Upper lobe of right lung (tissue), 1 donor: Measurements from ENCODE around the gene SLC9A3. TPM values are rescaled to one million over a fixed set of nuclear protein-coding genes. Genes with fewer than 3 reads are reported as not detected.
A peak's percentile ranks its signal among the peaks of the same experiment; 100 is the strongest.

Experiments
- ATAC-seq: fragments of 200-7000 bp; cut with Tn5 transposase; one replicate; pipeline ENCODE4 v1.9.1; 2020; ENCODE audit warnings: mild to moderate bottlenecking, moderate library complexity
- DNase-seq: peaks from one replicate; pipeline ENCODE4 v3.0.0-alpha.2; 2020
- H3K27ac ChIP-seq: fragments of 200-600 bp; one replicate; pipeline ENCODE4 v1.8.0; 2022
- H3K27me3 ChIP-seq: fragments of 200-600 bp; one replicate; pipeline ENCODE4 v1.8.0; 2022; ENCODE audit warnings: mild to moderate bottlenecking
- H3K36me3 ChIP-seq: fragments of 200-600 bp; one replicate; pipeline ENCODE4 v1.8.0; 2022
- H3K4me1 ChIP-seq: fragments of 200-600 bp; one replicate; pipeline ENCODE4 v1.8.0; 2022
- H3K4me3 ChIP-seq: fragments of 200-600 bp; one replicate; pipeline ENCODE4 v1.8.0; 2022; ENCODE audit warnings: mild to moderate bottlenecking
- H3K9me3 ChIP-seq: fragments of 200-600 bp; one replicate; pipeline ENCODE4 v1.8.0; 2022
- CTCF ChIP-seq: fragments of 200-600 bp; IDR thresholded peaks from one replicate; pipeline ENCODE4 v1.8.0; 2022; ENCODE audit warnings: antibody characterized with exemption
- intact Hi-C: fragments of 100-400 bp; cut with DNase I; formaldehyde crosslinking; loops from one replicate; pipeline ENCODE4 v1.11.0; 2022
- total RNA-seq: library from RNA; stranded (reverse); fragmentation: NEBNext Ultra II Directional; extraction: Animal tissue kit (Norgen Biotek cat#: 25700); gene quantifications from one replicate; pipeline ENCODE4 v1.2.1, GENCODE V29; 2021
- donor health status: DM: no; HTN: yes; CAD: no; lungs with severe emphysema.

SLC9A3 gene
- total RNA-seq, 1 donor from 2014 or later, result 1.0 TPM

GRCh38 chr5:428219-428618, 96.0 kb downstream of the SLC9A3 start:
- DNase-seq (no peak), ATAC-seq (no peak)
- no peaks in the 10 kb centered on the region for H3K27me3 ChIP-seq
- H3K36me3 ChIP-seq, result no peaks in the 10 kb centered on the region
- TF ChIP-seq CTCF, result no peak
- intact Hi-C loops, result no loop called here
- no peak overlapping the region for H3K27ac ChIP-seq
- H3K4me3 ChIP-seq, result no peak overlapping the region
- H3K9me3 ChIP-seq, result no peaks in the 10 kb centered on the region
- H3K4me1 ChIP-seq, result no peaks in the 10 kb centered on the region

GRCh38 chr5:427415-428087, 96.7 kb downstream of the SLC9A3 start:
- peak; percentile 42 for DNase-seq
- ATAC-seq, result no peak
- Histone ChIP-seq H3K27ac (no peak overlapping the region), H3K4me3 (no peak overlapping the region), H3K36me3 (no peaks in the 10 kb centered on the region), H3K27me3 (no peaks in the 10 kb centered on the region), H3K9me3 (no peaks in the 10 kb centered on the region), H3K4me1 (no peaks in the 10 kb centered on the region)
- TF ChIP-seq CTCF, result no peak
- intact Hi-C loops, result no loop called here

GRCh38 chr5:426392-426976, 97.8 kb downstream of the SLC9A3 start:
- no peaks in the 10 kb centered on the region for H3K9me3 ChIP-seq
- intact Hi-C loops, result no loop called here
- no peaks in the 10 kb centered on the region for H3K27me3 ChIP-seq
- H3K27ac ChIP-seq, result no peak overlapping the region
- DNase-seq, result no peak
- H3K4me1 ChIP-seq, result no peaks in the 10 kb centered on the region
- ATAC-seq, result no peak
- no peaks in the 10 kb centered on the region for H3K36me3 ChIP-seq
- no peak for TF ChIP-seq CTCF
- H3K4me3 ChIP-seq, result no peak overlapping the region

- H3K4me3 ChIP-seq, result no peak overlapping the region
- TF ChIP-seq CTCF, result no peak
- no peaks in the 10 kb centered on the region for H3K27me3 ChIP-seq
- ATAC-seq (no peak), DNase-seq (no peak)
- H3K27ac ChIP-seq, result no peak overlapping the region
- no peaks in the 10 kb centered on the region for H3K4me1 ChIP-seq
- no peaks in the 10 kb centered on the region for H3K9me3 ChIP-seq
- no peaks in the 10 kb centered on the region for H3K36me3 ChIP-seq
- intact Hi-C loops, result no loop called here
Observed at GRCh38 chr5:425714-426113, 98.5 kb downstream of the SLC9A3 start.

- Histone ChIP-seq H3K4me3 (no peak overlapping the region), H3K36me3 (no peaks in the 10 kb centered on the region), H3K9me3 (no peaks in the 10 kb centered on the region), H3K27me3 (no peaks in the 10 kb centered on the region), H3K27ac (peak overlapping the region; percentile 30), H3K4me1 (no peaks in the 10 kb centered on the region)
- DNase-seq (peak; percentile 66), ATAC-seq (peak; percentile 29)
- no peak for TF ChIP-seq CTCF
- intact Hi-C loops, result no loop called here
Observed at GRCh38 chr5:424301-425110, 99.7 kb downstream of the SLC9A3 start.
